ENCODE data around the gene VPS37C. TPM values are rescaled to one million over a fixed set of nuclear protein-coding genes. Genes with fewer than 3 reads are reported as not detected.

Gene VPS37C
- total RNA-seq, 4 donors from 2014 or later, result 28.9 to 56.9 (median 40.3) TPM

GRCh38 chr11:61198948-61199523 is 37.8 kb upstream of the VPS37C start:
- TF ChIP-seq POLR2A (IDR thresholded peaks at IDR 0.05), result no peak
- TF ChIP-seq, protein P1, sequence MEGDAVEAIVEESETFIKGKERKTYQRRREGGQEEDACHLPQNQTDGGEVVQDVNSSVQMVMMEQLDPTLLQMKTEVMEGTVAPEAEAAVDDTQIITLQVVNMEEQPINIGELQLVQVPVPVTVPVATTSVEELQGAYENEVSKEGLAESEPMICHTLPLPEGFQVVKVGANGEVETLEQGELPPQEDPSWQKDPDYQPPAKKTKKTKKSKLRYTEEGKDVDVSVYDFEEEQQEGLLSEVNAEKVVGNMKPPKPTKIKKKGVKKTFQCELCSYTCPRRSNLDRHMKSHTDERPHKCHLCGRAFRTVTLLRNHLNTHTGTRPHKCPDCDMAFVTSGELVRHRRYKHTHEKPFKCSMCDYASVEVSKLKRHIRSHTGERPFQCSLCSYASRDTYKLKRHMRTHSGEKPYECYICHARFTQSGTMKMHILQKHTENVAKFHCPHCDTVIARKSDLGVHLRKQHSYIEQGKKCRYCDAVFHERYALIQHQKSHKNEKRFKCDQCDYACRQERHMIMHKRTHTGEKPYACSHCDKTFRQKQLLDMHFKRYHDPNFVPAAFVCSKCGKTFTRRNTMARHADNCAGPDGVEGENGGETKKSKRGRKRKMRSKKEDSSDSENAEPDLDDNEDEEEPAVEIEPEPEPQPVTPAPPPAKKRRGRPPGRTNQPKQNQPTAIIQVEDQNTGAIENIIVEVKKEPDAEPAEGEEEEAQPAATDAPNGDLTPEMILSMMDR (IDR thresholded peaks at IDR 0.05), result no peak
- Histone ChIP-seq H3K4me3 (no peak overlapping the region), H3K27me3 (no peaks in the 10 kb centered on the region), H3K9me3 (peaks cover 0 to 4% (median 0%) of the 10 kb centered on the region in 4 donors), H3K36me3 (no peaks in the 10 kb centered on the region), H3K27ac (no peak overlapping the region), H3K4me1 (no peaks in the 10 kb centered on the region)
- no peak for DNase-seq

- no peak for DNase-seq
- no peak overlapping the region for H3K27ac ChIP-seq
- H3K4me3 ChIP-seq, result no peak overlapping the region
- H3K27me3 ChIP-seq, result no peaks in the 10 kb centered on the region
- TF ChIP-seq POLR2A (IDR thresholded peaks at IDR 0.05), result no peak
- TF ChIP-seq, protein P1 (IDR thresholded peaks at IDR 0.05), result no peak
- H3K9me3 ChIP-seq, result peaks cover 0 to 4% (median 0%) of the 10 kb centered on the region in 4 donors
- no peaks in the 10 kb centered on the region for H3K4me1 ChIP-seq
- no peaks in the 10 kb centered on the region for H3K36me3 ChIP-seq
Observed at GRCh38 chr11:61198361-61198760, 37.1 kb upstream of the VPS37C start.

GRCh38 chr11:61195719-61196118 is 34.5 kb upstream of the VPS37C start:
- no peak for DNase-seq
- Histone ChIP-seq H3K9me3 (peaks cover 0 to 4% (median 0%) of the 10 kb centered on the region in 4 donors), H3K27me3 (no peaks in the 10 kb centered on the region), H3K4me1 (no peaks in the 10 kb centered on the region), H3K4me3 (no peak overlapping the region), H3K36me3 (no peaks in the 10 kb centered on the region), H3K27ac (no peak overlapping the region)
- TF ChIP-seq POLR2A (IDR thresholded peaks at IDR 0.05), result no peak
- TF ChIP-seq, protein P1 (IDR thresholded peaks at IDR 0.05), result no peak

- no peak overlapping the region for H3K4me3 ChIP-seq
- no peaks in the 10 kb centered on the region for H3K27me3 ChIP-seq
- no peak overlapping the region for H3K27ac ChIP-seq
- H3K4me1 ChIP-seq, result no peaks in the 10 kb centered on the region
- no peak for DNase-seq
- H3K36me3 ChIP-seq, result no peaks in the 10 kb centered on the region
- H3K9me3 ChIP-seq, result peaks cover 0 to 4% (median 0%) of the 10 kb centered on the region in 4 donors
- TF ChIP-seq, protein P1 (IDR thresholded peaks at IDR 0.05), result no peak
- TF ChIP-seq POLR2A (IDR thresholded peaks at IDR 0.05), result no peak
Observed at GRCh38 chr11:61194981-61195695, 33.9 kb upstream of the VPS37C start.

DNA sequence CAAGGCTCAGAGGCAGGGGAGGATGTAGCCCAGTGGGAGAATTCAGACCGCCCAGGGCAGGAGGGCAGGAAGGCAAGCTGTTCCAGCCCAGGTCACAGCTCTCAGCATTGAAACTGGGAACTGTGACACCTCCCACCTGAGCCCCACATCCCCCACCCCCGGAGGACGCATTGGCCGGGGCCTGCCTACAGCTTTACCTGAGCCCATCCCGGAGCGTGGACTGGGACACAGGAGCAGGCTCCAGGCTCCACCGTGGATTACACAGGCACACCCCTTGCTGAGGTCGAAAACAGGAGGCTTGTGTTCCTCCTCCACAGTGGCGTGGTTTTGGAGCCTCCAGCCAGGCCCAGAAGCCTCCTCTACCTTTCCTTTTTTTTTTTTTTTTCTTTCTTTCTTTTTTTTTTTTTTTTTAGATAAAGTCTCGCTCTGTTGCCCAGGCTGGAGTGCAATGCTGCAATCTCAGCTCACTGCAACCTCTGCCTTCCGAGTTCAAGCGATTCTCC is 33.0 kb upstream of the VPS37C start:
- TF ChIP-seq, protein P1 (IDR thresholded peaks at IDR 0.05), result no peak
- TF ChIP-seq POLR2A (IDR thresholded peaks at IDR 0.05), result no peak
- H3K27me3 ChIP-seq, result no peaks in the 10 kb centered on the region
- H3K4me1 ChIP-seq, result no peaks in the 10 kb centered on the region
- no peak for DNase-seq
- H3K9me3 ChIP-seq, result peaks cover 0 to 4% (median 0%) of the 10 kb centered on the region in 4 donors
- H3K4me3 ChIP-seq, result no peak overlapping the region
- H3K27ac ChIP-seq, result no peak overlapping the region
- H3K36me3 ChIP-seq, result no peaks in the 10 kb centered on the region
